ENCODE measurements around the gene LIMCH1. TPM values are rescaled to one million over a fixed set of nuclear protein-coding genes. Genes with fewer than 3 reads are reported as not detected.

The LIMCH1 gene
- total RNA-seq, 1 donor from 2014 or later = not detected

DNA sequence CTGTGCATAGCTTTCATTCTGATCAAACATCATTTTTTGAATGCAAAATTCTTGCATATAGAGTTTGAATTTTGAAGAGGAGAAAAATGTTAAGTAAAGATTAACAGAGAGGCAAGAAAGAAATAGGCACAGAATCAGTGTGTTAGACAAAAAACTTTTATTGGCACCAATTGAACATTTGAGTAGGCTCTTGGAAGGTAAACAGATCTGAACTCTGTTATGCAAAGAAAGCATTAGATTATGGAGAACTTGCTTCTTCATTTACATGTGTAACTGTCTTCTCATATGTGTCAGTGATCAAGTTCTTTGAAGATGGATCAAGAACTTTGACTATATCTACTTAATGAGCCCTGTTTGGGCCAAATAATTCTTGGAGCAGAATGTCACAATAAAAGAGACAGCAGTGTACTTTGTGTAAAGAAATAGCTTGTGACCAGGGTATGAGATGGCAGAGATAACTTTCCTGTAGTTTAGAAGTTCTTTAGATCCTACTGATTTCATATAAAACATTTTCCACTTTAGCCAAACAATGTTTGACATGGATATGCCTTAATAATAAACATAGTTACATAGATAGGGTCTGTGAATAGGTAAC lies 61.3 kb downstream of the LIMCH1 start:
- intact Hi-C loops (cut with micrococcal nuclease) = no loop called here

DNA sequence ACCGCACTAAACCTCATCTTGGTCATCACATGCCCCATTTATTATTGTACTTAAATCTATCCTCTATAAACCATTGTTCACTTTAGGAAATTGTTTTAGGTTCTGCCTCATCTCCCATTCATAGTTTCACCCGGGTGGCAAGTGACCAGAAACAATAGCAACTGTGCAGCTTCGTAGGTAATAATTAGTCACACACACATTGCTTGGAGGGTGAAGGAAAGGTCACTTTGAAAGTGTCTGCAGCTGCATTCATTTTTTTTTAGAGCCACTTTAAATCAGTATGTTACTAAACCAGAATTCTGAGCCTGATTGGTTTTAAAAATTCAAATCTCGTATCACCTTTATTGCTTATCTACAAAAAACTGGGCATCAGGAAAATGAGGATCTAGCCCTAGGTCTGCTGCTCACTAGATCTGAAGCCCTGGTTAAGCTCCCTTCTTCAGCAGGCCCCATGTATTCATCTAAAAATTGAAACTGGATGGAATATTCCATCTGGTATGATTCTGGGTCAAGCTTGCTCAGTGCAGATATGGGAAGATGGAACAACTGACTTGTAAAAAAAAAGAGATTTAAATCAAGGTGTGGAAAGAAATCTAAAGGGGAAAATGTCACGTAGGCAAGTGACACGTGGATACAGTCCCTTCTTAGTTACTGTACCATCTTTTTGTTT lies 62.4 kb downstream of the LIMCH1 start:
- H3K27ac Mint-ChIP-seq = no peak overlapping the region
- ChIA-PET CTCF (no interaction called here), POLR2A (no interaction called here)
- intact Hi-C loops (cut with micrococcal nuclease) = no loop called here
- ATAC-seq (ENCODE audit: low read depth) = no peak
- no peaks in the 10 kb centered on the region for H3K36me3 Mint-ChIP-seq (ENCODE audit: low read depth)
- DNase-seq = no peak
- no peaks in the 10 kb centered on the region for H3K9me3 Mint-ChIP-seq
- H3K4me1 Mint-ChIP-seq = no peaks in the 10 kb centered on the region
- H3K27me3 Mint-ChIP-seq = no peaks in the 10 kb centered on the region
- H3K4me3 Mint-ChIP-seq = no peak overlapping the region
- TF ChIP-seq, protein P1, sequence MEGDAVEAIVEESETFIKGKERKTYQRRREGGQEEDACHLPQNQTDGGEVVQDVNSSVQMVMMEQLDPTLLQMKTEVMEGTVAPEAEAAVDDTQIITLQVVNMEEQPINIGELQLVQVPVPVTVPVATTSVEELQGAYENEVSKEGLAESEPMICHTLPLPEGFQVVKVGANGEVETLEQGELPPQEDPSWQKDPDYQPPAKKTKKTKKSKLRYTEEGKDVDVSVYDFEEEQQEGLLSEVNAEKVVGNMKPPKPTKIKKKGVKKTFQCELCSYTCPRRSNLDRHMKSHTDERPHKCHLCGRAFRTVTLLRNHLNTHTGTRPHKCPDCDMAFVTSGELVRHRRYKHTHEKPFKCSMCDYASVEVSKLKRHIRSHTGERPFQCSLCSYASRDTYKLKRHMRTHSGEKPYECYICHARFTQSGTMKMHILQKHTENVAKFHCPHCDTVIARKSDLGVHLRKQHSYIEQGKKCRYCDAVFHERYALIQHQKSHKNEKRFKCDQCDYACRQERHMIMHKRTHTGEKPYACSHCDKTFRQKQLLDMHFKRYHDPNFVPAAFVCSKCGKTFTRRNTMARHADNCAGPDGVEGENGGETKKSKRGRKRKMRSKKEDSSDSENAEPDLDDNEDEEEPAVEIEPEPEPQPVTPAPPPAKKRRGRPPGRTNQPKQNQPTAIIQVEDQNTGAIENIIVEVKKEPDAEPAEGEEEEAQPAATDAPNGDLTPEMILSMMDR (IDR thresholded peaks at IDR 0.05) = no peak

More for the DNA sequence above, 61.3 kb downstream of the LIMCH1 start:
- H3K4me3 Mint-ChIP-seq = no peak overlapping the region
- H3K27me3 Mint-ChIP-seq = no peaks in the 10 kb centered on the region
- no peak overlapping the region for H3K27ac Mint-ChIP-seq
- no peaks in the 10 kb centered on the region for H3K9me3 Mint-ChIP-seq
- ATAC-seq (ENCODE audit: low read depth) (no peak), DNase-seq (no peak)
- ChIA-PET POLR2A (no interaction called here), CTCF (no interaction called here)
- H3K4me1 Mint-ChIP-seq = no peaks in the 10 kb centered on the region
- no peaks in the 10 kb centered on the region for H3K36me3 Mint-ChIP-seq (ENCODE audit: low read depth)
- TF ChIP-seq, protein P1 (IDR thresholded peaks at IDR 0.05) = no peak

DNA sequence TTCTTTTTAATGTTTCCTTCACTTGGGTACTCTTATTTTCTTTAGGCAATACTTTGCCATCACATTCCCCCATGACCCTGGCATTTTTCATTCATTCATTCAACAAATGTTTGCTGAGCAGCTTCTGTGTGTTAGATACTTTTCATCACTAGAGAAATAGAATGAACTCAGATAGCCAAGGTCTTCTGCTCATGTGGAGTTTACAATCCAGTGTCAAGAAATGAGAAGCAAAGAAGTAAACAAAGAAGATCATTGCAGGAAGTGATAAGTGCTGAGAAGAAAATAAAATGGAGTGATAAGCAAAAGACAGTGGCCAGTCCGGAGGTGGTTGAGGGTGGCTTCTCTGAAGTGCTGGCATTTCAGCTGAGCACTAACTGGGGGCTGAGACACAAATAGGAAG lies 63.1 kb downstream of the LIMCH1 start:
- no peak overlapping the region for H3K27ac Mint-ChIP-seq
- no peaks in the 10 kb centered on the region for H3K9me3 Mint-ChIP-seq
- H3K27me3 Mint-ChIP-seq = no peaks in the 10 kb centered on the region
- DNase-seq = no peak
- CTCF ChIA-PET = no interaction called here
- POLR2A ChIA-PET = no interaction called here
- no peak for ATAC-seq (ENCODE audit: low read depth)
- H3K36me3 Mint-ChIP-seq (ENCODE audit: low read depth) = no peaks in the 10 kb centered on the region
- TF ChIP-seq, protein P1 (IDR thresholded peaks at IDR 0.05) = no peak
- intact Hi-C loops (cut with micrococcal nuclease) = no loop called here
- no peak overlapping the region for H3K4me3 Mint-ChIP-seq
- H3K4me1 Mint-ChIP-seq = no peaks in the 10 kb centered on the region

DNA sequence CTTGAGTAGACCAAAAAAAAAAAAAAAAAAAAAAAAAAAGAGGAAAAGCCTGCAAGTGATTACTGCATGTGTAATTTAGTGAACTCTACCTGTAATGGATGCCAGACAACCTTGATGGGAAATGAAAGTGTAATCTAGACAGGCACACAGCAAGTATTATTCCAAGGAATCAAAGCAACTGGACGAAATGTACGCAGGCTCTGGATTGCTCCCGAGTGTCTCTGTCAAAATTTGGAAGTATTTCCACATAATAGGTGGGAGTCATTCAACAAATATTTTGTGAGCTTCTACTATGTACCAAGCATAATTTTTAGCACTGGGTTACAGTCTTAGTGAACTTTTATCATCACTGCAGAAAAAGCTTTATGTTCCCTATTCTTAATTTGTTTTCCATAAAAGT lies 64.2 kb downstream of the LIMCH1 start:
- Mint-ChIP-seq H3K9me3 (no peaks in the 10 kb centered on the region), H3K4me1 (no peaks in the 10 kb centered on the region), H3K4me3 (no peak overlapping the region), H3K27ac (no peak overlapping the region), H3K27me3 (no peaks in the 10 kb centered on the region), H3K36me3 (ENCODE audit: low read depth) (no peaks in the 10 kb centered on the region)
- no peak for ATAC-seq (ENCODE audit: low read depth)
- no peak for DNase-seq
- intact Hi-C loops (cut with micrococcal nuclease) = no loop called here
- POLR2A ChIA-PET = no interaction called here
- CTCF ChIA-PET = no interaction called here
- TF ChIP-seq, protein P1 (IDR thresholded peaks at IDR 0.05) = no peak

DNA sequence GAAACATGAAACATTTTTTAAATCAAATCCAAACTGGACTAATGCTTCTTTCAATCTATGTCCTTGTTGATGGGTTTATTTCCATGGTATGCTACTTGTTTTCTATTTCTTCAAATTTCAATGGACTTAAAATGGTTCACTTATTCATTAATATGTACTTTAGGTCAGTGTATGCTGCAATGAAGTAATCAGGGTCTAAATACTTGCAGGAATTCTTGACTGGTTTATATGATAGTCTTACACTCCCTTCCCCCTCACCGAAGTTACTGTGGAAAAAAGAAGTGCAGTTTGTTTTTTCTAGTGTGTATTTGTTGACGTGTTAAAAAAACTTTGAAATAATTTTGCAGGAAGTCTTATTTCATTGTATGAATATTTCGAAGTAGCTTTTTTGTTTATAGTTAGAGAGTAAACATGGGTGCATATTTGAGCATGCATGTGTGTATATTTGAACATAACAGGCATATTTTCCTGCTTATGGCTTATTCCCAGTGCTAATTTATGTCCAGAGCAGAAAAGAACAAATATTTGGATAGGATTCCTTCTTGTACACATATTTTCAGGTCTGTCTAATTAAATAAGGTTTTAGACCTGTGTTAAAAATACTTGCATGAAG lies 65.0 kb downstream of the LIMCH1 start:
- intact Hi-C loops (cut with micrococcal nuclease) = no loop called here
- H3K36me3 Mint-ChIP-seq (ENCODE audit: low read depth) = no peaks in the 10 kb centered on the region

More for the DNA sequence above, 65.0 kb downstream of the LIMCH1 start:
- TF ChIP-seq, protein P1 (IDR thresholded peaks at IDR 0.05) = no peak
- no peaks in the 10 kb centered on the region for H3K9me3 Mint-ChIP-seq
- no peak for DNase-seq
- ATAC-seq (ENCODE audit: low read depth) = no peak
- no peaks in the 10 kb centered on the region for H3K27me3 Mint-ChIP-seq
- no peak overlapping the region for H3K27ac Mint-ChIP-seq
- POLR2A ChIA-PET = no interaction called here
- no peak overlapping the region for H3K4me3 Mint-ChIP-seq
- no peaks in the 10 kb centered on the region for H3K4me1 Mint-ChIP-seq
- CTCF ChIA-PET = no interaction called here
